AG08396 (cell line): ENCODE results near the gene E2F3.

ENCODE experiments used
- DNase-seq: peaks from one replicate; pipeline ENCODE4 v3.0.0; 2012; ENCODE audit warnings: low spot score, mixed read lengths

Gene E2F3

DNA sequence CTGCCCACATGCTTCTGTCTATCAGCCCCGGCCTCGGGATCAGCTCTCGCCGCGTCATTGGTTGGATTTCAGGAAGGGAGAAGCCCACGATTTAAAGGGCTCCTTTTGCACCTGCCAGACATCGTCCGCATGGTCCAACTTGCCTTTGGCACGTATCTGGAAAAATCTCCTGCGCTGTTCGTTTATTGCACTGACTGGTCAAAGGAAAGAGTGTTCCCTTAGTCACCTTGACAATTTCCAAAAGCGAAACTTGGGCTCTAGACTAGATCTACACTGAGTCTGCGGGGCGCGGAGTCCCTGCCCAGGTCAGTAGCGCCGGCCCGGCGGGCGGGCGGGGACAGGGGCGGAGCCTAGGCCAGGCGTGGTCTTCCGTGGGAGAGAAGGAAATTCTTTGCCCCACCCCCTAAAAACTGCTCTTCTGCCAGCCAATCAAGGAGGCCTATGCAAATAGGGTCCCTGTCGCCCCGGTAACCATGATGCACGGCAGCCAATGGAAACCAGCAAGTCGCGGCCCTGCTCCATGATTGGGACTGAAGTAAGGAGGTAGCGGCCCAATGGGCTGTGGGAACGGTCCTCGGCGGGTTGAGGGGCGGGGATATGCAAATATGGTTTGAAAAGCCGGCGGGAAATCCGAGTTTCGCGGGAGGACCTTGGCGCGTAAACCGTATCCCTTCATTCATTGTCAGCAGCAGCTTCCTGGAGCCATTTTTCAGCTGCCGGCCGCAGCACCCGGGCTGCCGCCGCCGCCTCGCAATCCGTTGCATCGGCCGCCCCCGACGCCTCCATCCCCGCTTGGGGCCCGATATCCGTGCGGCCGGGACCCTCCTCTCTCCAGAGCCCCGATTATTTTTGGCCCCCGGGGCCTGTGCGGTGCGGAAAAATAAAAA, at the start of gene E2F3:
Gene E2F3, plus strand, starts transcription at position 675 of the 887 bp plus-strand sequence. CDS start 354 bp downstream, outside the sequence.
- peak; percentile 100 for DNase-seq

DNA sequence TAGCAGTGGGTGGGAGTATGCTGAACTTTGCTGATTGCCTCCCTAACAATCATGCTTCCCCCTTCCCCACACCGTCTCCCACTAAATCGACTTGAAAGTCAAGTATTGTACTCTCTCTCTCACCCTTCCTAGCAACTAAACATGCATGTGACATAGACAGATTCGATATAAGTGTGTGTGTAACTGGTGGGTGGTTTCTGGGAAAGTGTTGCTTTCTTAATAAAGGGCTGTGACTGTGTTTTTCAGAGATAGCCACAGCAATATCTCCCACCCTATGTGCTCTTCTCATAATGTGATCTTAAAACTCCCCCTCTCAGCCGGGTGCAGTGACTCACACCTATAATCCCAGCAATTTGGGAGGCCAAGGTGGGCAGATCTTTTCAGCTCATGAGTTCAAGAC, 49.3 kb upstream of the E2F3 start:
- no peak for DNase-seq

DNA sequence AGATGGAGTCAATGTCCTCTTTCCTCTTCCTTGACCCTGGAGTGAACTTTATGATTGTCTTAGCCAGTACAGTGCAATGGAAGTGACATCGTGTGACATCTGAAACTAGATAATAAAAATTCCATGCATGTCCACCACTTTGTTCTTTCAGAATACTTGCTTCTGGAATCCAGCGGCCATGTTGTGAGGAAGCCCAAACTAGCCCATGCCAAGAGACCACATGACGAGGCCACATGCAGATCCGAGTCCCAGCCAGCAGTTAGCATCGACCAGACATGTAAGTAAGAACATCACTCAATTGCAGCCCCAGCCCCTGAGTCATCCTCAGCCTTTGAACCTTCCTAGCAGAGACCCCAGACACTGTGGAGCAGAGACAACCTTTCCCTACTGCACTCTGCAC, 48.5 kb upstream of the E2F3 start:
- no peak for DNase-seq

DNA sequence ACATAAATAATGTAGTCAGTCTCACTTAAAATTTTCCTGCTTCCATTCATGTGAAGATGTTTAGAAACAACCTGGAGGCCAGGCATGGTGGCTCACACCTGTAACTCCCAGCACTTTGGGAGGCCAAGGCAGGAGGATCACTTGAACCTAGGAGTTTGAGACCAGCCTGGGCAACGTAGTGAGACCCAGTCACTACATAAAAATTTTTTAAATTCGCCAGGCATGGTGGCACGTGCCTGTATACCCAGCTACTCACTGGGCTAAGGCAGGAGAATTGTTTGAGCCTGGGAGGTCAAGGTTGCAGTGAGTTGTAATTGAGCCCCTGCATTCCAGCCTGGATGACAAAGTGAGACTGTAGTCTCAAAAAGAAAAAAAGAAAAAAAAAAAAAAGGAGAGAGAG, 47.3 kb upstream of the E2F3 start:
- no peak for DNase-seq

DNA sequence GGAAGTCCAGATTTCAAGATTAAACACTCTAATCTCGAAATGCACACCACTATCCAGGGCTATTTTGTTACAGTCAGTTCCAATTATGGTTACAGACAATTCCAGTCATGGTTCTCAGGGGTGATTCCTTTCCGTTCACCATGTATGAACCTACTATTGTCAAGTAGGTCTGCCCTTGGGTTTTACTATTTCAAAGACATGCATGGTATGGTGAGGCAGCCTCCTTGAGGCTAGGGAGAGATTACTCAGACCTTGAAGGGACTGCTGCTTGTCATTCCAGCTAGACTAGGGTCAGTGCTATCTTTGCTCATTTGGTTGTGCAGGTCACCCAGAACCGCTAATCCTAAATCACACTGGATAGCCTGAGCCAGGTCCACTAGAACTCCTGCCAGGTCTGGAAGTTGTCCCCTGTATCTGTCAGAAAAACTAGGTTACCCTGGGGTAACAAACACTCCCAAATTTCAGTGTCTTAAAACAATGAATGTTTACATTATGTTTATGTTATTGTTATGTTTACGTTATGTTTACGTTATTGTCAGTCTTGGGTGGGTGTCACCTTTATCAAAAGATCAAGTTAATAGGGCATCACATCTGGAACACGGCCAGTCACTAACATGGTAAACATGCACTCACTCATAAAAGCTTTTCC, 41.1 kb upstream of the E2F3 start:
- DNase-seq, result no peak

DNA sequence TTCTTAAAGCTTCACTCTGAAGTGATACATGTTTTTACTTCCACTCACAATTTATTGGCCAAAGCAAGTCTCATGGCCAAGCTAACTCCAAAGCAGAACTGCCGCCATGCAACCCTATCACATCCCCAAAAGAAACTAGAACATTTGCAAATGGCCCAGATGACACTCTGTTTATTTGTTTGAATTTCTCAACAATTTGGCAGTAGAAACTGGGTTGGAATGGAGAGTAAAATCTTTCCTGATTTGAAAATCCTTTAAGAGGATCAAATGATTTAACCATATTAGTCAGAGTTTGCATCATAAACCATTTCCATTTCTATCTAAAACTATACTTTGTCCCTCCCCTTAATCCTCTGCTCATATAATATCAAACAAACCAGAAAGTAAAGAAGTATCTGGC, 39.1 kb upstream of the E2F3 start:
- DNase-seq, result no peak

DNA sequence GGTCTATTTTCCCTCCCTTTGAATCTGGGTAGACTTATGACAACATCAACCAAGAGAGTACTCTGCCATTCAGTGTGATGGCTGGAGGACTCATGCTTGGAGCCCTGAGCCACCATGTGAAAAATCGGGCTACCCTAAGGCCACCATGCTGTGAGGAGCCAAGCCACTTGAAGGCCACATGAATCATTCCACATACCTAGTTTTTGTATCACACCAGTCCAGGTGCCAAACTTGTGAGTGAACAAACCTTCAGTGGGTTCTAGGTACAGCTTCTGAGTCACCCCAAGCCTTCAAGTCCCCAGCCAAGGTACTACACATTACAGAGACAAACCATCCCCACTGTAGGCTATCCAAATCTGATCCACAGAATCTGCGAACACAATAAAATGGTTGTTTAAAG, 37.4 kb upstream of the E2F3 start:
- DNase-seq, result no peak

DNA sequence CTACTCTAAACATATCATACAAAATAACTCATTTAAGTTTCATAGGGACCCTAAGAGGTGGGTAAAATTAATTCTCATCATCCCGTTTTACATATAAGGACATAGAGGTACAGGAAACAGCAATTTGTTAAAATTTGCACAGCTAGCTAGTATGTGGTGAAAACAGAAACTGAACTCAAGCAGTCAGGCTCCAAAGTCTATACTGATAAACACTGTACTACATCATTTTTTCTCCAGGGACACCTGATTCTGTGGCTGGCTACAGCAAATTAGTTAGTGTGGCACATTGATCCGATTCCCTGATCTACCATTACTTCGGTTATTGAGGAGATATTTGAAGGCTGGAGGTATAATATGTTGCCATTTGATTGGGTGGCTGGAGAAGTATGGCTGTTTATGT, 36.2 kb upstream of the E2F3 start:
- no peak for DNase-seq

DNA sequence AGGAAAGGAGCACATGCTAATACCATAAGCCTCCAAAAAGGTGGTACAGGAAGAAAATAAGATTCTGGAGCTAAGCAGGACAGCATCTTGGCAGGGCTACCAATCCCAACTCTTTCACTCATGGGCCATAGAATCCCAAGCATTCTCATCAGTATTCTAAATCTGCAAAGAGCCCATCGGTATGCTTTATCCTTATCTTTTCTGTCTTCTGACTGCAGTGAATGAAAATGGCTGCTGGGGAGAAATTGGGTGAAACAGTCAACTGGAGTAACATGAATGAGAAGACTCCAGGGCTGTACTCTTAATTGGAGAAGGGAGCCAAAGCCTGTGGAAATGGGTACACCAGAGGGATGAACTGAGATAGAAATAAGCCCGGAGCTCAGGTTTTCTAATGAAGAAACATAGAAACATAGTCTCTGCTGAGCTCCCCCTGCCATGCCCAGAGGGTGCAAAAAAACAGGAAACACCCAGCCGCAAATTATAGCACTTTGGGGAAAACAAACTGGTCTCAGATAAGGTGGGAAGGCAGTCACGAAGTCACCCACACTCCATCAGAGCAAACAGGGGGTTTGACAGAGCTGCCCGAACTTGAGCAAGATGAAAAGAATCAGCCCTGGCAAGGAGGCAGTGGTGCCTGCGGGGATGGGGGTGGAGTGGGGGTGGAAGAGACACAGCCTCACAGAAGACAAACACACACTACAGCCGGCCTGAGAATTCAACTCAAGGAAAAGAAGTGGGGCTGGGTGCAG, 35.4 kb upstream of the E2F3 start:
- DNase-seq, result no peak

DNA sequence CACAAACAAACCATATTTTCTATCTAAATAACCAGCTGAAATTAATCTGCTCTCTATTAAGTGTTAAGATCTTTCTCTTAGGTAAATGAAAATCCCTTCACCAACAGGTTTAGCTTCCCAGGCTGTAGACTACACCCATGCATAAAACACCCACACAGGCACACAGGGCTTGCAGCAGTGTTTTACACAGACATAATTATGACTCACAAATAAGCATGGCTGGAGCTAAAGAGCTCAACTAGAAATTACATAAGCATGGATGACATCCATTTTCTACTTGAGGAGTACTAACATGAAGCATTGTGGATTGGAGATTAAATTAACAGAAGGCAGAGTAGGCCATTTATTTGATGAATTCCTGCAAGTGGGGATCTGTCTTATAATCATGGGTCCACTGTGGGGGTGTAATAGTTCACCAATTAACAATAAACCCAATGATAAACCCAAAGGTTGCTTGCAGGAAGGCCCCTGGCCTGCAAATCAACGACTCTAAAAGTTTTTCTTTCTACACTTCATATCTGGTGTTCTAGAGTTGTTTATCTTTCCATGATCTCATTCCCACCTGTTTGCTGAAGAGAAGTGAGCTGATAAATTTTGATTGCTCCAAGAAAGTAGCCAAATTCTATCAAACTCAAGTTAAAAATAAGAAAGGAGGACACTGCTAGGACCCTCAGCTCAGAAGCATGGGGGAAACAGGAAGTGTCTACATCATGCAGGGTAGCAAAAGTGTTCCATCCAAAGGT, 33.8 kb upstream of the E2F3 start:
- no peak for DNase-seq

DNA sequence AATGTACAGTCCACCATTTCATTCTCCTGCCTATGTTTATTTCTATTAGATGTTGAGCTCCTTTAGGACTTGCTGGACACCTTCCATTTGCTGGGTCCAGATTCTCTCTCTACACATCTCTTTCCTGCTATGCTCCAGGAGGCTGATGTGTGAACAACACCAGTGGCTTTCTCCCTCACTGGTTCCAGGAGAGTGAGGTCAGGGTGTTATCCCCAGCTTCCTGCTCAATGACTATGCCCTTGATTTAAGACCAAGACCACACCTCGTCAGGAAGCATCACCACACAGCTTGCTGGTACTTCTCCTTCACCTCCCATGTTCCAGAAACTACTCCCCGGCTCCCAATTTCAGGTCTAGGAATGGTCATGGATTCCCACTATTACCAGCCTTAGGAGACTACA, 31.3 kb upstream of the E2F3 start:
- DNase-seq, result no peak

DNA sequence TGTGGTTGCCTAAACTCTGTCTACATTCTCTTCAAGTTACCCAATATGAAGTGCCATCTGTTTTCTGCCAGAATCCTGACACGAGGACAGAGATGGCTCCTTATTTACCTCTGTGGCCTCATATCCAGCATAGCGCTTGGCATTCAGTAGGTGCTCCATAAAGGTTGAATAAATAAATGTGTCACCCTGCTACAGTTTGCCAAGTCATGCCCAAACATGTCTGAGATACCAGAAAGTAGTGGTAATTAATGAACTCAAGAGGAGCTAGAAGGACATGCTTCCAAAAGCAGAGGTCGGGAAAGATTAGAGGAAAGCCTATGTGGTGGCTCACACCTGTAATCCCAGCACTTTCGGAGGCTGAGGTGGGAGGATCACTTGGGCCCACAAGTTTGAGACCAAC, 30.9 kb upstream of the E2F3 start:
- DNase-seq, result no peak

DNA sequence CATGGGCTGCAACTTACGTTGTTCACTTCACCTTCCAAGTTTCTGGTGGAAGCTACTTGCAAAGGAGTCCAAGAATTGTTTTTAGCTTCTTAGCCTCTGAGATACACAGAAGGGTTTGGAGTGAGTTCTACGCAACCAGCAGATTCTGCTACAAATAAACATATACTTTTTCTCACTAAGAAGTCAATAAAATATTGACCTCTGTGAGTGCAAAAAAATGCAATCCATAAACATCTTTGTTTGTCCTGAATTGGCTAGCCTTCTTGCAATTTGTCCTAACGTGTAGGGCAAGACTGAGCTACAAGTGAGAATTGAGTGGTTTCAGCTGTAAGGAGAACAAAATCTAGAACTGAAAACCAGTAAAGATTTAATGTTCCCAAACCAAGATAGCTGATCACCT, 26.2 kb upstream of the E2F3 start:
- DNase-seq, result no peak

DNA sequence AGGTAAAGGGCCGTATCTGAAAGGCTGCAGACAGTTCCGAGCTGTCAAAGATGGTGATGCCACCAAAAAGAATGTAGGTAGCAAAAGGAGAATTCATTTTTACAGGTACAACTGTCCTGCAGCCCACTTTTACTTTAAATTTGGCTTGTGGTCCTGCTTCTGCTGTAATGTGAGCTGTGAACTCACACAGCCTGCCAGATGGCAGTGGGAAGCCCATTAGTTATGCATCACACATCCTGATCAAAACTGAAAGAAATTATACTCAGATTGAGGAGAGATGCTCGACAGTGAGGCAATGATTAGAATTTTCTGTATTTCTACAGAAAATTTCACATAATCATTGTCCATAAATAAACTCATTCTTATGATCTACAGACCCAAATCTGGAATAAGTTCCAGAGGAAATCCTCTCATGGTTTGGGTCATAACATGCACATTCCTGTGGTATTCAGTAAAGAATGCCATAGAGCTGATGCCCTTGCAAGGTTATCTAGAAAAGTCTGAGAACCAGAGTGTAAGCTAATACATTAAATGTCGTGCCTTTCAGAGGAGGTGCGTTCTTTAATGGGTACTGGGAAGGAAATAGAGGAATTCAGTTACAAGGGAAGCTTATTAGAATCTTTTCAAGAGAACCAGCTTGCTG, 23.9 kb upstream of the E2F3 start:
- DNase-seq, result peak; percentile 53

DNA sequence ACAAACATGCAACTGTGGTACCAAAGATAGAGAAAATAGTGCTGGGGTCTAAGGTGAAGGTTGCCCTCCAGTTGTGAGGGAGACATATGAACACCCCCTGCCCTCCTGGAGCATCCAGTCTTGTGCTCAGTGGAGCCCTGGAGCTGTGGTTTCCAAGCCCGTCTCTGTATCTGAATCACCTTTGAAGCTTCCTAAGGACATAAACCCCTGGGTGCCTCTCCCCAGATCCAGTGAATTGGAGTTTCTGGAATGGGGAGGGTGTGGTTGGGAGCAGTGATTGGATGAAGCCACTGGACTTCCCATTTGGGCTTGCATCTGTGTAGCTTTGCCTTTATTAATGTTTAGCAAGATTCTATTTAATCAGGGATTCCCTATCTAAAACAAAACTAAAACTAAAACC, 22.4 kb upstream of the E2F3 start:
- no peak for DNase-seq

DNA sequence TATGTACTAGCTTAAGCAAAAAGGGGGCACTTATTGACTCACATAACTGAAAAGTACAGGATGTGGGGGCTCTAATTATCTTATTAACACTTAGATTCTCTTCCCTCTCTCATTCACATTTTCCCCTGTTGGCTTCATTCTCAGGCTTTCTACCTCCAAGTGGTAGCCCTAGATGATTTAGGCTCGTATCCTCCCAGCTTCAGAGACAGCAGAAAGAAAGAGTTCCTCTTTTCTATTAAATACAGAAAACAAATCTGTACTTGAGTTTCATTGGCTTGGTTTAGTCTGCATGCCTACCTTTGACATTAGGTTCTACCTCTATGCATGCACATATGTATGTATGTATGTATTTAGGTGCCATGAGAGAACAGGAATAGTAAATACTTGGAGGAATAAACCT, 15.5 kb upstream of the E2F3 start:
- DNase-seq, result no peak

DNA sequence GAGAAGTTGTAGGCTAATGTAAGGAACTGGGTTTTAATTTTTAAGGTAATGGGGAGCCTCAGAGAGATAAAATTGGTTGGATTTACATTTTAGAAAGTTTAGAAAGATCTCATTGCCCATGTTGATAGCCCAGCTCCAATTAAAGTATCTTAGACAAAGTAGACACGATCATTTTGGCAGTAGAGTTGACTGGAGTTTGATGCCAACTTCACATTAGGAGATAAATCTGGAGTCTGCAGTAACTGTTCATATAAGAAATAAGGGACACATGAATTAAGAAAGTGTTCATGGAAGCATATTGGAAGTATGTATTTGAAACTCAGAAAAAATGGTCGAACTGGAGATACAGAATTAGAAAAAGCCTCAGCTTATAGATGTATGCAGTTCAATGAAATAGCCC, 12.6 kb upstream of the E2F3 start:
- no peak for DNase-seq

DNA sequence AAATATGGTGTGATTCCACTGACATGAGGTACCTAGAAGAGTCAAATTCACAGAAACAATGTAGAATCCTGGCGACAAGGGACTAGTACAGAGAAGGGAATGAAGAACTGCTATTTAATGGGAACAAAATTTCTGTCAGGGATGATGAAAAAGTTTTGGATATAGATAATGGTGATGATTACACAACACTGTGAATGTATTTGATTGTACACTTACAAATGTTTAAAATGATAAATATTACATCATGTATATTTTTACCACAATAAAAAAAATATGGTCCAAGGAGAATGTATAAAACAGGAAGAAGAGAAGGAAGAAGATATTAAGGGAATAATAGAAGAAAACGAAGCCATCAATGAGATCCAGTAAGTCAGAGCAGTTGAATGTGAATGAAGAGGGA, 8.4 kb upstream of the E2F3 start:
- DNase-seq, result no peak

DNA sequence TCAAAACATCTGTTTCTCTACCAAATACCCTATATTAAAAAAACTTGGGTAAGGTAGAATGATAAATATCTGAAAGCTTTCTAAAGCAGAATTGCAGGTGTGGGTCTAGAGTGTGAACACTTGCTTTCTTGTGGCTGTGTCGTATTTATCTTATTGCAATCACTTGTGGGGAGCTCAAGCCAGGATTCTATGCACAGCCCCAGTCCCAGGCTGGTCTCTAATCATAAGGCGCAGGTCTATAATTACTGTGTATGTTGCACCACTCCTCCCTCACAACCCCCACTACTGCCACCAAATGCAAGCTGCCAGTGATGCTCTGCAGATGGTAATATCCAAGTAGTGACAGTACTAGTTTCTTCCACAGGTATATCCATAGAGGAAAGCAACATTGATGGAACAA, 2.2 kb upstream of the E2F3 start:
- DNase-seq, result no peak

DNA sequence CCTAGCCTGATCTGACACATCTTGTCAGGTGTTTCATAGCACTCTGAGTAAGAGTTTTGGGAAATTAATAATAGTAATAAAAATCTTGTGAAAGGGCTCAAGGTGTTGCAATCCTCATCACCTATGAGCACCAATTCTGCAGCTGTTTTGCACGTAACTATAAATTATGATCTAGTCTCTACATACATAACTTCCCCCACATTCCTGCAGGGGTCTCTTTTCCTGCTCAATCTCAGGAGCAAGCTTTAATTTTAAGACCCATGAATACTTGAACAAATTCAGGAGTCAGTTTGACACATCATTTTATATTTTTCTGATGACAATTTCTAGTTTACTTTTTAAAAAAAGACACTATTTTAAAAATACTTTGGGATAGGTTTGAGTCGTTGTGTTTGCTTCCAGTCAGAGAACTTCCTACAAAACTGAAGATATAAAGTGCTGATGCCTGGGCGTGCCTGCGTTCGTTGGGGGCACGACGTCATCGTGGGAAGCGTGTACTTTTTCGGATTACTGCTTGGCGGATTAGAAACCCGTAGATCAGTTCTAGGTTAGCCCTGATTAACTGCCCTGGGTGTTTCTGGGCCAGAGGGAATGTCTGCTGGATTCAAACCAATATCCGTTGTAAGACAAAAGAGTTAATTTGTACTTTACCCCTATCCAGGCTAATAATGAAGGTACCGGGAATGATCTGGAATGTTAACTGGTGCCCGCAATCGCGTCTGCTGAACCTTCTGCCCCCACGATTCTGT, 1.0 kb upstream of the E2F3 start:
- peak; percentile 26 for DNase-seq

DNA sequence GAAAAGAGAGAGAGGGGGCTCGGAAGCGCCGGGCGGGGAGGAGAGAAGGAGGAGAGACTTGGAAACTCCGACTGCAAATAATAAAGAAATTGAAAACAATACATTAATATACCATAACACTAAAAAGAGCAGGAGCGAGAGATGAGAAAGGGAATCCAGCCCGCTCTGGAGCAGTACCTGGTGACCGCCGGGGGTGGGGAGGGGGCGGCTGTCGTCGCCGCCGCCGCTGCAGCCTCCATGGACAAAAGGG, 338 bp downstream of the E2F3 start:
- DNase-seq, result no peak
